Measurements from ENCODE around the gene CSTF3. TPM values are rescaled to one million over a fixed set of nuclear protein-coding genes. Genes with fewer than 3 reads are reported as not detected.

The CSTF3 gene
- total and polyA plus RNA-seq, 2 donors = 15.6 to 44.0 TPM

DNA sequence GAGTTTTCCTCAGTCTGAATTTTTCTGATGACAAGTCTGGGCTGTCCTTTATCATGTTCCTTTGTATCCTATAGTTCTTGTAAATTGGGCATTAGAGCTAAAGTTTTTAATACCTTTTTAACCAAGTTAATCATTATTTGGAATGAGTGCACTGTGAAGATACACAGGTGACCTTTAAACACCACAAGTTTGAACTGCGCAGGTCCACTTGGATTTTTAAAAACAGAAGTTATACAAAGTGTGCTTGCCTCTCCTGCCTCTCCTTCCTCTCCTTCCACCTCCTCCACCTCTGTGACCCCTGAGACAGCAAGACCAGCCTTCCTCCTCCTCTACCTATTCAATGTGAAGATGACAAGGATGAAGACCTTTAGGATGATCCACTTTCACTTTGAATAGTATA lies 126.3 kb downstream of the CSTF3 start:
- H3K4me1 ChIP-seq (ENCODE audit: insufficient read depth) = no peaks in the 10 kb centered on the region
- no peak overlapping the region for H3K4me3 ChIP-seq (ENCODE audit: low read depth, low read length)
- H3K36me3 ChIP-seq (ENCODE audit: insufficient read depth) = no peaks in the 10 kb centered on the region
- H3K27ac ChIP-seq (ENCODE audit: low read depth) = no peak overlapping the region
- DNase-seq (ENCODE audit: extremely low spot score) = no peak
- WGBS = 86% methylated on average over 1 of the region's 1 CpG

Small RNAs within 50 kb of the gene (small RNA-seq; reads per million reads assigned to genes)
- gene RF00019 = not detected

Other genes with a start within 250 kb of the CSTF3 start
- gene DEPDC7, start 145.6 kb downstream of the CSTF3 start, total RNA-seq = 10.5 TPM
- gene DEPDC7, start 145.6 kb downstream of the CSTF3 start, polyA plus RNA-seq = 1.3 TPM
- 22.7 TPM for gene TCP11L1, start 121.9 kb downstream of the CSTF3 start, total RNA-seq
- 9.2 TPM for gene TCP11L1, start 121.9 kb downstream of the CSTF3 start, polyA plus RNA-seq
- gene HIPK3, start 95.9 kb upstream of the CSTF3 start, total RNA-seq = 242 TPM
- gene HIPK3, start 95.9 kb upstream of the CSTF3 start, polyA plus RNA-seq = 44.0 TPM
- 1.7 TPM for gene KIAA1549L, start 214.6 kb upstream of the CSTF3 start, total RNA-seq
- 0.20 TPM for gene KIAA1549L, start 214.6 kb upstream of the CSTF3 start, polyA plus RNA-seq

All from urinary bladder (tissue), 4 donors.